Measurements from ENCODE around the gene BMI1. TPM values are rescaled to one million over a fixed set of nuclear protein-coding genes. Genes with fewer than 3 reads are reported as not detected.

Gene BMI1
- total and polyA plus RNA-seq, 2 donors (not counting 3 experiments of a cell fraction or from before 2014, with no cell fraction given), result 12.0 to 25.1 TPM

DNA sequence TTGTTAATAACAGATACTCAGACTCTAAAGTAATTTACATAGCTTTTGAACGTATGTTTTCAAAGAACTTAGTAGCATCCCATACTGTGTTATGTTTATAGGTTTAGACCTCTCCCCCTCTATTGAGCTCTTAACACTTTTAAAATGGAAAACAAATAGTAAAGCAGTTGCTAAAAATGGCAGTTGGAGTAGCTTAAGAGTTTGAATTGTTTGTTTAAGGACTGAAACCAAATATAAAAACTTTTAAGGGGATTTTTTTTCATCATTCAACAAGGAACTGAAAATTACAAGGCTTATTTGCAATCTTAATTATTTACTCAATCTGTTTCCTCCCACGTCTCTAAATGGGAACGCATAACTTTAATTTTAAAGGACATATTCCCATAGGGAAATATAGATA is 22.8 kb downstream of the BMI1 start:
- H3K4me2 ChIP-seq (ENCODE audit: insufficient read depth, low read length), result no peak overlapping the region
- H3K27me3 ChIP-seq (ENCODE audit: control insufficient read depth in 2 of 2, insufficient read depth in 2 of 2, low read length in 2 of 2), result peaks cover 65 to 88% of the 10 kb centered on the region in 2 experiments
- no peak overlapping the region for H3K4me3 ChIP-seq (replicated peaks in 1 of 3; ENCODE audit: insufficient read depth in 1 of 3, low read depth in 1 of 3, low read length in 3 of 3)
- CTCF ChIA-PET, result interaction anchor here (1.4 to 1.7 kb wide), 2 partner anchors 19 to 307 kb away, joined by 3 read pairs; no protein-coding TSS in a partner anchor
- DNase-seq (ENCODE audit: low read depth, low spot score) (no peak), FAIRE-seq (no peak)
- TF ChIP-seq MYC (IDR thresholded peaks at IDR 0.05; ENCODE audit: low read depth, low read length) (no peak), GATA2 (IDR thresholded peaks at IDR 0.05; ENCODE audit: insufficient read depth, insufficient read length, low read depth, low read length) (no peak), JUN (IDR thresholded peaks at IDR 0.05; ENCODE audit: borderline replicate concordance, insufficient read depth, insufficient read length, low read depth) (no peak), EZH2 (IDR thresholded peaks at IDR 0.05; ENCODE audit: borderline replicate concordance, low read depth, low read length, severe bottlenecking) (no peak), FOS (IDR thresholded peaks at IDR 0.05; ENCODE audit: borderline replicate concordance, insufficient read depth, low read length) (no peak), POLR2AphosphoS5 (IDR thresholded peaks at IDR 0.05; ENCODE audit: insufficient read depth, low read depth, low read length) (no peak), POLR2A (IDR thresholded peaks at IDR 0.05; ENCODE audit: low read depth, low read length) (no peak)
- TF ChIP-seq, protein P1, sequence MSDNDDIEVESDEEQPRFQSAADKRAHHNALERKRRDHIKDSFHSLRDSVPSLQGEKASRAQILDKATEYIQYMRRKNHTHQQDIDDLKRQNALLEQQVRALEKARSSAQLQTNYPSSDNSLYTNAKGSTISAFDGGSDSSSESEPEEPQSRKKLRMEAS (IDR thresholded peaks at IDR 0.05; ENCODE audit: insufficient read depth, insufficient read length), result no peak
- TF ChIP-seq, protein P2, sequence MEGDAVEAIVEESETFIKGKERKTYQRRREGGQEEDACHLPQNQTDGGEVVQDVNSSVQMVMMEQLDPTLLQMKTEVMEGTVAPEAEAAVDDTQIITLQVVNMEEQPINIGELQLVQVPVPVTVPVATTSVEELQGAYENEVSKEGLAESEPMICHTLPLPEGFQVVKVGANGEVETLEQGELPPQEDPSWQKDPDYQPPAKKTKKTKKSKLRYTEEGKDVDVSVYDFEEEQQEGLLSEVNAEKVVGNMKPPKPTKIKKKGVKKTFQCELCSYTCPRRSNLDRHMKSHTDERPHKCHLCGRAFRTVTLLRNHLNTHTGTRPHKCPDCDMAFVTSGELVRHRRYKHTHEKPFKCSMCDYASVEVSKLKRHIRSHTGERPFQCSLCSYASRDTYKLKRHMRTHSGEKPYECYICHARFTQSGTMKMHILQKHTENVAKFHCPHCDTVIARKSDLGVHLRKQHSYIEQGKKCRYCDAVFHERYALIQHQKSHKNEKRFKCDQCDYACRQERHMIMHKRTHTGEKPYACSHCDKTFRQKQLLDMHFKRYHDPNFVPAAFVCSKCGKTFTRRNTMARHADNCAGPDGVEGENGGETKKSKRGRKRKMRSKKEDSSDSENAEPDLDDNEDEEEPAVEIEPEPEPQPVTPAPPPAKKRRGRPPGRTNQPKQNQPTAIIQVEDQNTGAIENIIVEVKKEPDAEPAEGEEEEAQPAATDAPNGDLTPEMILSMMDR (IDR thresholded peaks at IDR 0.05; ENCODE audit: extremely low read depth in 1 of 2, insufficient read depth in 1 of 2, low read depth in 1 of 2, low read length in 2 of 2), result no peak
- POLR2A ChIA-PET, result no interaction called here
- intact Hi-C loops (cut with micrococcal nuclease), result loop anchor here (5.0 kb wide), 2 partner anchors 644 to 846 kb away; no protein-coding TSS in a partner anchor
- no peaks in the 10 kb centered on the region for H3K36me3 ChIP-seq (ENCODE audit: control insufficient read depth in 2 of 2, extremely low read depth in 1 of 2, insufficient read depth in 2 of 2, low read length in 2 of 2)
- H3K27ac ChIP-seq (ENCODE audit: insufficient read depth, low read depth, low read length), result no peak overlapping the region
- no TSS peak for BruUV-seq (replicated peaks)
- H3K79me2 ChIP-seq (ENCODE audit: control insufficient read depth, insufficient read depth, low read length), result no peaks in the 10 kb centered on the region
- dilution Hi-C loops (cut with MboI; ENCODE audit: extremely low pct_ligation_motif_present, low sequenced_read_pairs), result no loop called here
- H3K4me1 ChIP-seq (ENCODE audit: control insufficient read depth, extremely low read depth, insufficient read depth, low read length), result peaks cover 13% of the 10 kb centered on the region
- no peak overlapping the region for H3K9ac ChIP-seq (replicated peaks; ENCODE audit: extremely low read depth, insufficient read depth, low read length)
- no peaks in the 10 kb centered on the region for H3K9me3 ChIP-seq (replicated peaks; ENCODE audit: control insufficient read depth, insufficient read depth, low read length)
- H2AFZ ChIP-seq (ENCODE audit: low read depth, low read length), result no peak overlapping the region
- no peaks in the 10 kb centered on the region for H4K20me1 ChIP-seq (replicated peaks; ENCODE audit: control insufficient read depth, extremely low read depth, insufficient read depth, low read length)
- no peaks in the 10 kb centered on the region for H3K9me1 ChIP-seq (replicated peaks; ENCODE audit: control insufficient read depth, extremely low read depth, insufficient read depth, low read length)

All from endothelial cell of umbilical vein (primary cell).